Activated naive CD4-positive, alpha-beta T cell treated with anti-CD3 and anti-CD28 coated beads for 36 hours (primary cell): Measurements from ENCODE around the gene CENPM. TPM values are rescaled to one million over a fixed set of nuclear protein-coding genes. Genes with fewer than 3 reads are reported as not detected.

Experiments used
- CTCF ChIA-PET: fragments of 350-600 bp; sonication (Branson Sonifier 250); formaldehyde crosslinking; loops from one replicate; lab custom pipeline; 2021; ENCODE audit warnings: antibody characterized with exemption; lab: Charles Lee
- DNase-seq: peaks from one replicate; pipeline ENCODE4 v3.0.0-alpha.2; 2020
- H3K27ac Mint-ChIP-seq: one replicate; pipeline ENCODE4 v1.8.0; 2021; ENCODE audit warnings: mild to moderate bottlenecking, mixed read lengths
- H3K27me3 Mint-ChIP-seq: one replicate; pipeline ENCODE4 v1.8.0; 2021; ENCODE audit warnings: low read depth, mixed read lengths
- H3K36me3 Mint-ChIP-seq: one replicate; pipeline ENCODE4 v1.8.0; 2021; ENCODE audit warnings: low read depth, mixed read lengths
- H3K4me1 Mint-ChIP-seq: one replicate; pipeline ENCODE4 v1.8.0; 2021; ENCODE audit warnings: low read depth, mixed read lengths
- H3K4me3 Mint-ChIP-seq: one replicate; pipeline ENCODE4 v1.8.0; 2021; ENCODE audit warnings: mild to moderate bottlenecking, moderate library complexity, mixed read lengths
- H3K9me3 Mint-ChIP-seq: one replicate; pipeline ENCODE4 v1.8.0; 2021; ENCODE audit warnings: mixed read lengths
- intact Hi-C: fragments of 100-400 bp; cut with micrococcal nuclease; formaldehyde crosslinking; loops from one replicate; pipeline ENCODE4 v1.15.1; 2023
- total RNA-seq, 2 experiments: library from RNA; stranded (reverse); gene quantifications; one replicate each; pipeline ENCODE4 v1.2.3, GENCODE V29; 2021

Gene CENPM
- total RNA-seq, 2 experiments from 2014 or later, result 95.4 to 110 TPM

DNA sequence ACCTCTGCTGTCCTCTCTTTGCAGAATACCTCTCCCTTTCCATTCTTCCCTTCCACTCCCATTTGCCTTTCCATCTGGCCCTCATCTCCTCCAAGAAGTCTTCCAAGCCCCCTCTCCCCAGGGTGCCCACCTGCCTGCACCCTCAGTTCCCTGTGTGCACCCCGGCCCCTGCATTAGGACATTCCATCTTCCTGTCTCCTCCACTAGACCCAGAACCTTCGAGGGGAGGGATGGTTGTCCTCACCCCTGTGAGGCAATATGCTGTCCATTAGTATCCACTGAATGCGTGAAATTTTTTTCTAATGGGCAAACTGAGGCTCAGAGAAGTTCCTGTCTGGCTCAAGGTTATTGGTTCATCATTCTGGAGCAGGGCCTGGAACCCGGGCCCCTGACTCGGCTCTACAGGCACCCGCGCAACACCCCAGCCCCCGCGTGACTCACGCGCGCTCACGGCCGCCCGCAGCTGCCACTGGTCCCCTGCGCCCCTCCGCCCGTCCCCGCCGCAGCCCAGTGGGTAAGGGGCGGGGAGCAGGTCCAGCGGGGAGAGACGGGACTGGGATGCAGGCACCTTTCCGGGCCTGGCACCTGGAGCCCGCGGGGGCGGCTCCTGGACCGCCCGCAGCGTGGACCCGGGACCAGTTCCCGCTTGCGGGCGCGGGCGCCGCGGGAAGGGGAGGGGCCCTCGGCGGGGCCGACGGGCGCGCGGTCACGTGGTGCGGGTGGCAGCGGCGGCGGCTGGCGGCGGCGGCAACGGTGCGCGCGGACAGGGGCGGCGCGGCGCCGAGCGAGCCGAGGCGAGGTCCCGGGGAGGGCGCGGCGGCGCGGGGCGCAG, 29.3 kb upstream of the CENPM start:
- CTCF ChIA-PET, result no interaction called here
- H3K27ac Mint-ChIP-seq, result no peak overlapping the region
- peaks cover 48% of the 10 kb centered on the region for H3K27me3 Mint-ChIP-seq
- intact Hi-C loops, result no loop called here
- H3K36me3 Mint-ChIP-seq, result no peaks in the 10 kb centered on the region
- peak; percentile 56 for DNase-seq
- peaks cover 12% of the 10 kb centered on the region for H3K4me1 Mint-ChIP-seq
- H3K4me3 Mint-ChIP-seq, result peak overlapping the region; percentile 68
- no peaks in the 10 kb centered on the region for H3K9me3 Mint-ChIP-seq

DNA sequence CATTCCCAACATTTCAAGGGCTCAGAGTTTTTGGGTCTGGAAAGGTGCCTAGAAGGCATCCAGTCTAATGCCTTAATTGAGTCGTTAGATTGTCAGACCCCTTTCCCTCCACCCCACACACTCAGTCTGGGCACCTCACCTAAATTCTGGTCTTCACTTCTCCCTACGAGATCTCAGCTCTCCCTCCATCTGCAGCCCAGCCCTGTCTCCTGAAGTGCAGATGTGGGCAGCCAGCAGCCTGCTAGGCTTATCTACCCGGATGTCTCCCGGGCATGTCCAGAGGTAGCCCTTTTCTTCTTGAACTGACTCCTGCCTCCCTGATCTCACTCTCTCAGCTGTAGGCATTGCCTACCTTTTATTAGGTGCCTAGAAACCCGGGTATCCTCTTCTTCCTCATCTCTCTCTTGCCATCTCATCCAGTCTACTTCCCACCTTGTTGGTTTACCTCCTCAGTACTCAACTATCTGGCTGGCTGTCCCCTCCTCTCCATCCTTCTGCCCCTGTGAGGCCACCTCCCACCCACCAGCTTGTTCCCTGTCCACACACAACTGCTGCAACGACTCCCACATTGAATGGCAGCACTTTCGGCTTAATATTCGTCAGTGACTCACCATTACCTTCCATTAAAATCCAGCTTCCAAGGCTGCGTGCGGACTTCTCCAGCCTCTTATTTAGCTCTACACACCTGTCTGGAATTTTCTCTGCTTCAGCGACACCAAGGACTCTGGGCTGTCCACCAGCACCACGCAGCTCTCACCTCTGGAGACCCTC, 28.5 kb upstream of the CENPM start:
- intact Hi-C loops, result no loop called here
- no peaks in the 10 kb centered on the region for H3K9me3 Mint-ChIP-seq
- DNase-seq, result no peak
- H3K4me1 Mint-ChIP-seq, result peaks cover 12% of the 10 kb centered on the region
- peaks cover 48% of the 10 kb centered on the region for H3K27me3 Mint-ChIP-seq
- CTCF ChIA-PET, result interaction anchor here (0.8 to 1.1 kb wide), 2 partner anchors 18 to 26 kb away, joined by 3 read pairs; no protein-coding TSS in a partner anchor
- peak overlapping the region; percentile 68 for H3K4me3 Mint-ChIP-seq
- H3K36me3 Mint-ChIP-seq, result no peaks in the 10 kb centered on the region
- H3K27ac Mint-ChIP-seq, result no peak overlapping the region

DNA sequence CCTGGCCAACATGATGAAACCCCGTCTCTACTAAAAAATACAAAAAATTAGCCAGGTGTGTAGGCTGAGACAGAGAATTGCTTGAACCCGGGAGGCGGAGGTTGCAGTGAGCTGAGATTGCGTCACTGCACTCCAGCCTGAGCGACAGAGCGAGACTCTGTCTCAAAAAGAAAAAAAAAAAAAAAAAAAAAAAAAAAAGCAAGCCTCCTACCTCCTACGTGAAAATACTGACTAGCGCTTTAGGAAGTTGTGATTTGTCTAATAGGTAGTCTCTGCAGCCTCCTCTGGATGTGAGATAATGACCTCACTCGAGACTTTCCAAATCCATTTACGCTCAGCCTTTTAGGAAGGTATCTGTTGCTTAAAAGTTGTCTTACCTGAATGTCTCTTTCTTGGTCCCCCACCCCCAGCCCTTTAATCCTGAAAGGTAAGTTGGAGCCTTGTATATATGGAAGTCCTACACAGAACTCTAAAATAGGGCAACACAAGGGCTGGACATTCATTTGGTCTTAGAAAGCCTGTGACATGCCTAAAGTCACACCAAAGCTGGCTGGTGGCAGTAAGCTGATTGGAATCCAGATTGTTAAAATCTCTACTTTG, 27.8 kb upstream of the CENPM start:
- H3K4me3 Mint-ChIP-seq, result no peak overlapping the region
- CTCF ChIA-PET, result interaction anchor here (0.8 to 1.1 kb wide), 2 partner anchors 18 to 25 kb away, joined by 3 read pairs; no protein-coding TSS in a partner anchor

DNA sequence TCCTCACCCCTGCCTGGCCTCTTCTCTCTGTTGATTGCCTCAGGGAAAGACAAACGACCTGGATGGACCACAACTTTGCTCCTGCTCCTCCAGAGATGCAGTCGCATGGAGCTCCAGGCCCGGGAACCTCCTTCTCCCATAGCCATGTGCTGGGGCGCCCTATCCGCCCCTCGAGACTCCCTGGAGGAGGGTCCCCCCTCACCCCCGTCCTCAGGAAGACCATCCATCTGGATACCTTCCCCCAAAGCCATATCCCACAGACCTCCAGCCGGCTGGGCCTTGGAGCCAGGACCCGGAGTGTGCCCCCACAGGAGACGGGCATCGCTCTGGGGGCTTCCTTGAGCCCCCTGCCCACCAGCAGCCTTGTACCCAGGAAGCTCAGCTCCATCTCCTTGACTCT, 24.5 kb upstream of the CENPM start:
- CTCF ChIA-PET, result interaction anchor here (0.6 to 1.7 kb wide), 2 partner anchors 60 to 104 kb away, joined by 3 to 5 read pairs; no protein-coding TSS in a partner anchor

More for the DNA sequence above, 27.8 kb upstream of the CENPM start:
- H3K27ac Mint-ChIP-seq, result no peak overlapping the region
- peaks cover 48% of the 10 kb centered on the region for H3K27me3 Mint-ChIP-seq
- H3K4me1 Mint-ChIP-seq, result peaks cover 12% of the 10 kb centered on the region
- H3K36me3 Mint-ChIP-seq, result no peaks in the 10 kb centered on the region
- intact Hi-C loops, result no loop called here
- DNase-seq, result no peak
- H3K9me3 Mint-ChIP-seq, result no peaks in the 10 kb centered on the region

DNA sequence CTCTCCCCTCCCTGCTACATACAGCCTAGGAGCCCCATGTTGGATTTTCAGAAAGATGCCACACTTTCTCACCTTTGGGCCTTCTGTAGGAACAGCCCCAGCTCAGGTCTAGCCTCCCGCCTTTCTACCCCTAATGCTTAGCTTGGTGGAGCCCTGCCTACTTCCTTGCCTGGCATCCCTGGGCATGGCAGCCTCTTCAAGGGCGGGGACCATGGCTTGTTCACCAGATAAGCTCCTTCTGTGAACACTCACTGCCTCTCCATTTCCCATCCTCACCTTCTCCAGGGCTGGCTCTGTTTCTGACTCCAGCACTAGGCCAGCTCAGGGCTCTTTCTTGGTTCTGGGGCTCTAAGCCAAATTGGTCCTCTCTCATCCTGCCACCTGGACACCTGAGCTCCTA, 23.6 kb upstream of the CENPM start:
- CTCF ChIA-PET, result interaction anchor here (0.5 to 1.7 kb wide), 4 partner anchors 29 to 142 kb away, joined by 3 to 5 read pairs (median 4); no protein-coding TSS in a partner anchor
- no peaks in the 10 kb centered on the region for H3K36me3 Mint-ChIP-seq

More for the DNA sequence above, 24.5 kb upstream of the CENPM start:
- Mint-ChIP-seq H3K27me3 (peaks cover 31% of the 10 kb centered on the region), H3K4me1 (peaks cover 14% of the 10 kb centered on the region), H3K9me3 (no peaks in the 10 kb centered on the region), H3K4me3 (no peak overlapping the region), H3K27ac (no peak overlapping the region), H3K36me3 (no peaks in the 10 kb centered on the region)
- DNase-seq, result no peak
- intact Hi-C loops, result no loop called here

DNA sequence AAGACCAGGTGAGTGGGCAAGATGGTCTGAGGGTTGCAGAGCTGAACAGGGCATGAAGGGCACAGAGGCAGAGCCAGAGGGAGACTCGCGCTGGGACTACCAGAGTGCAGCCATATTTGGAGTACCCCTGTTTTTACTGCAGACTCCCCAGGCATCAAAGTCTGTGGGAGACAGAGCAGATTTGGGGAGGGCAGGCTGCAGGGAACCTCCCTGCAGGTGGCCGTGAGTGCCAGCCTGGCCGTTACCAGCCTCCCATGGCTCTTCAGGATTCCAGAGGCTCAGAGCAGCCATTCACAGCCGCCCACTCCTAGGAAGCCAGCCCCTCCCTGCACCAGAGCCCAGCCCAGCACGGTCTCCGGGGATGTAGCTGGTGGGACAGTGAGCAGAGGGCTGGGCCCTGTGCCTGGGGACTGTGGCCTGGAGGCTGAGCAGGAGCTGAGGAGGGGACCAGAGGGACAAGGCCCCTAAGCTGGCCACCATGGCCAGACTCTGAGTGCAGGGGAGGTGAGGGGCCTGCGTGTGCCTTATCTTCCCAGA, 22.2 kb upstream of the CENPM start, which contains the start of gene SEPTIN3:
TSS of gene SEPTIN3 (plus strand) at position 334 of the 537 bp plus-strand sequence. CDS start 2,050 bp downstream, outside the sequence.
- H3K36me3 Mint-ChIP-seq, result no peaks in the 10 kb centered on the region
- H3K27me3 Mint-ChIP-seq, result peaks cover 11% of the 10 kb centered on the region
- no peak within 1 kb of the TSS for H3K4me3 Mint-ChIP-seq
- peaks cover 2% of the 10 kb centered on the region for H3K4me1 Mint-ChIP-seq
- H3K9me3 Mint-ChIP-seq, result no peaks in the 10 kb centered on the region
- CTCF ChIA-PET, result interaction anchor here (0.6 to 1.5 kb wide), 5 partner anchors 80 to 469 kb away, joined by 3 to 5 read pairs (median 3); partner anchors contain the start of gene NDUFA6
- DNase-seq, result no peak
- no peak within 1 kb of the TSS for H3K27ac Mint-ChIP-seq
- intact Hi-C loops, result loop anchor here (5.0 kb wide), 1 partner anchor 143 kb away; no protein-coding TSS in a partner anchor

More for the DNA sequence above, 23.6 kb upstream of the CENPM start:
- Mint-ChIP-seq H3K27ac (no peak overlapping the region), H3K4me1 (peaks cover 7% of the 10 kb centered on the region), H3K27me3 (peaks cover 24% of the 10 kb centered on the region), H3K4me3 (no peak overlapping the region), H3K9me3 (no peaks in the 10 kb centered on the region)
- DNase-seq, result no peak
- intact Hi-C loops, result no loop called here

DNA sequence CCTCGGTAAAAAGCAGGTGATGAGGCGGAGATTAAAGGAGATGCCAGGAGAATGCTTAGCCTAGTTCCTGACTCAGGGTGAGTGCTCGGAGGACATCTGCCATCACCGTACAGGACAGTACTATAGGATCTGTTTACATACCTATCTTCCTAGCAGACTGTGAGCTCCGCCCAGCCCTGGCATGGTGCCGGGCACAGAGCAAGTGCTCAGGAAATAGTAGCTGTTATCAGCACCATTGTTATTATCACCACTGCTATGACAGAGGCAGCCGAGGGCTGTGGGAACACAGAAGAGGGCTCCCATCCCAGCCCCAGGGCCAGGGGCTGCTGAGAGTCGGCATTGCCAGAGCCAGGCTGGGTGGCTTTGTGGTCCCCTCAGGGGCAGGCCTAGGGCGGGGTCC, 21.6 kb upstream of the CENPM start:
- Mint-ChIP-seq H3K27me3 (peaks cover 9% of the 10 kb centered on the region), H3K4me3 (no peak overlapping the region), H3K27ac (no peak overlapping the region), H3K9me3 (no peaks in the 10 kb centered on the region), H3K36me3 (no peaks in the 10 kb centered on the region), H3K4me1 (peaks cover 2% of the 10 kb centered on the region)
- no peak for DNase-seq
- intact Hi-C loops, result loop anchor here (5.0 kb wide), 1 partner anchor 144 kb away; no protein-coding TSS in a partner anchor
- CTCF ChIA-PET, result interaction anchor here (0.6 to 1.5 kb wide), 7 partner anchors 79 to 469 kb away, joined by 3 to 5 read pairs (median 3); partner anchors contain the start of gene NDUFA6

DNA sequence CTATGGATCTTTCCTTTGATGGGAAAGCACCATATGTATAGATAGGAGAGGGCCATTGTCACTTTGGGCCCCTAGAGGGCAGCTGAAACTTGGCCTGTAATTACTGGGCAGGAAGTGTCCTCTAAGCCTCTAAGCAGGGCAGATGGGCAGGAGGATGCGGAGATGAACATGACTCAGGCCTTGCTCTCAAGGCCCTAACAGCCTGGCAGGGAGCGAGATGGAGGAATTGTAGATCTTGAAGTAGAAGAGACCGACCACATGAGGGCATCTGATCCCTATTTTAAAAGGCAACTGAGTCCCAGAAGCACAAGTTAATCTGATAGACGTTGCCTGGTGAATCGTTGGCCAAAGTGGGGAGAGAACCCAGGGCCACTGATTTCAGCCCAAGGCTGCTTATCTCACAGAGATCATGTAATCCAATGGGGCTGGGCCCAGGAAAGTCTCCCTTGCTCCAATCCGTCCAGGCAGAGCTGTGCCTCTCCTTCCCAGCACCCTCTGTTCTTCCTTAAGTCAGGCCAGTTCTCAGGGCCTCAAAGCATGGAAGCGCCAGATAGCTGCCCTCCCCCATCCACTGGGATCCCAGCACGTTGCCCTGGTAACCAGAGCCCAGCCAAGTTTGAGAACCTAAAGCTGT, 19.8 kb upstream of the CENPM start:
- Mint-ChIP-seq H3K9me3 (no peaks in the 10 kb centered on the region), H3K4me3 (no peak overlapping the region), H3K27ac (no peak overlapping the region), H3K36me3 (no peaks in the 10 kb centered on the region), H3K4me1 (peaks cover 2% of the 10 kb centered on the region), H3K27me3 (no peaks in the 10 kb centered on the region)
- CTCF ChIA-PET, result interaction anchor here (0.5 to 3.4 kb wide), 19 partner anchors 10 to 878 kb away, joined by 3 to 16 read pairs (median 3); partner anchors contain the start of genes MEI1, NDUFA6, PHETA2 and WBP2NL
- intact Hi-C loops, result loop anchor here (1.0 to 5.0 kb wide), 5 partner anchors 108 to 478 kb away; partner anchors contain the start of genes NDUFA6 and PHETA2
- DNase-seq, result peak; percentile 69

DNA sequence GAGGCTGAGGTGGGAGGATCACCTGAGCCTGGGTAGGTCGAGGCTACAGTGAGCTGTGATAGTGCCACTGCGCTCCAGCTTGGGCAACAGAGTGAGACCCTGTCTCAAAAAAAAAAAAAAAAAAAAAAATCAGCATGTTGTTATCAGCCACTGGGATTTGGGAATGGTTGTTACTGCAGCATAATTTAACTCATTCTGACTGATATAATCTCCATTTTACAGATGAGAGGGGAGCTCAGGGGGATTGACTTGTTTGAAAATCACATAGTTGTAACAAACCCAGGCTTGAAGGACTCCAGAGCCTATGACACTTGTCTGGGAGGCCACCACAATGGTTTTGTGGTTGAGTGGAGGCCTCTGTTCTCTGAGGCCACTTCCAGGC, 19.3 kb upstream of the CENPM start:
- Mint-ChIP-seq H3K4me1 (peaks cover 2% of the 10 kb centered on the region), H3K36me3 (no peaks in the 10 kb centered on the region), H3K27ac (no peak overlapping the region), H3K4me3 (no peak overlapping the region), H3K27me3 (no peaks in the 10 kb centered on the region), H3K9me3 (no peaks in the 10 kb centered on the region)
- CTCF ChIA-PET, result interaction anchor here (0.6 to 3.4 kb wide), 13 partner anchors 9 to 877 kb away, joined by 3 to 16 read pairs (median 3); partner anchors contain the start of genes MEI1, NDUFA6, PHETA2 and WBP2NL
- intact Hi-C loops, result loop anchor here (1.0 to 5.0 kb wide), 5 partner anchors 108 to 479 kb away; partner anchors contain the start of genes NDUFA6 and PHETA2
- no peak for DNase-seq

DNA sequence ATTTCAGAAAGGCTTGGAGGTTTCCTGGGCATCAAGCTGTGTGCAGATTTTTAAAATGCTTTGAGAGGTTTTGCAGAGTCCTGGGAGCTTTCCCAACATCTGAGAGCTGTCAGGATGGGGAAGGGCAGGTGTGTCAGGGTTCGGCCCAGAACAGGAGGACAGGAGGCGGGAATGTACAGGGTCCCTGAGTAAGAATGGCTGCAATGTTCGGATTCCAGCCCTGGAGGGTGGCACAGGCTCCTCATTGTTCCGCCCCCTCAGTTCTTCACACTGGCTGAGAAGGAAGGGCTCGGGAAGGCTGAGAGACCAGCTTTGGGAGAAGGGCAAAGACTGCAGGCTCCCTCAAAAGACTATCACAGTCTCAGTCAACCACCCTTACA, 17.1 kb upstream of the CENPM start:
- intact Hi-C loops, result no loop called here
- Mint-ChIP-seq H3K27ac (no peak overlapping the region), H3K4me3 (no peak overlapping the region), H3K4me1 (peaks cover 2% of the 10 kb centered on the region), H3K9me3 (no peaks in the 10 kb centered on the region), H3K27me3 (no peaks in the 10 kb centered on the region), H3K36me3 (no peaks in the 10 kb centered on the region)
- CTCF ChIA-PET, result interaction anchor here (0.5 to 3.4 kb wide), 3 partner anchors 16 to 186 kb away, joined by 3 to 16 read pairs (median 4); partner anchors contain the start of gene PHETA2
- no peak for DNase-seq
